Pancreas (tissue), 10 donors: ENCODE measurements around the gene COL4A1. TPM values are rescaled to one million over a fixed set of nuclear protein-coding genes. Genes with fewer than 3 reads are reported as not detected.

ENCODE experiments used
- ATAC-seq, 4 donors: fragments of 200-7000 bp; cut with Tn5 transposase; one replicate each; pipeline versions ENCODE4 v1.8.0 to v1.9.1; 2020; ENCODE audit warnings: mild to moderate bottlenecking in 4 of 4, moderate library complexity in 4 of 4
- DNase-seq, 6 donors: peaks; one replicate each; pipeline ENCODE4 v3.0.0-alpha.2; 2020
- FAIRE-seq: peaks from 2 replicates; lab custom pipeline; 2012; peaks lifted over from hg19 to GRCh38; lab: Jason Lieb, UNC
- H3K27ac ChIP-seq, 4 donors: fragments of 200-600 bp; sonication (generic); 1 replicate in 3 of 4; 2 replicates in 1 of 4; pipeline versions ENCODE4 v1.5.0 to v1.8.0; 2020
- H3K27me3 ChIP-seq, 4 donors: fragments of 200-600 bp; one replicate each; pipeline ENCODE4 v1.8.0; 2021
- H3K36me3 ChIP-seq, 3 donors: fragments of 200-600 bp; sonication (generic) in 1 of 3; one replicate each; pipeline versions ENCODE4 v1.5.0 to v1.8.0; 2020 to 2021
- H3K4me1 ChIP-seq, 3 donors: fragments of 200-600 bp; one replicate each; pipeline ENCODE4 v1.8.0; 2021
- H3K4me3 ChIP-seq, 4 donors: fragments of 200-600 bp; sonication (generic) in 2 of 4; one replicate each; pipeline versions ENCODE4 v1.5.0 to v1.8.0; 2020 to 2021
- H3K9me3 ChIP-seq, 4 donors: fragments of 200-600 bp; one replicate each; pipeline ENCODE4 v1.8.0; 2021
- CTCF ChIP-seq, 4 donors: fragments of 200-600 bp; sonication (generic) in 3 of 4; IDR thresholded peaks; one replicate each; pipeline versions ENCODE4 v1.5.0 to v1.8.0; 2021; ENCODE audit warnings: antibody characterized with exemption in 4 of 4
- WGBS, 2 donors: extraction: QIAGEN DNeasy Blood & Tissue Kit; methylation state at CpG; one replicate each; pipeline ENCODE4 v1.1.7; 2013; 5-methylcytosine and 5-hydroxymethylcytosine counted together
- intact Hi-C, 3 donors: fragments of 100-400 bp; cut with DNase I; formaldehyde crosslinking; loops; one replicate each; pipeline versions ENCODE4 v1.11.1 to v1.14.2; 2022
- polyA plus RNA-seq, 2 donors: library from polyadenylated mRNA; stranded (reverse); fragments of 200-250 nt; gene quantifications; one replicate each; pipeline ENCODE4 v1.2.3, GENCODE V29; 2013
- total RNA-seq, 6 donors: library from RNA; stranded (reverse); fragmentation: NEBNext Ultra II Directional in 4 of 6; extraction: Animal tissue kit (Norgen Biotek cat#: 25700) in 4 of 6; gene quantifications; one replicate each; pipeline versions ENCODE4 v1.2.1 to v1.2.4, GENCODE V29; 2021 to 2023
- donor health status: healthy with polysubstance abuse.
- donor health status: DM: no; HTN: no; CAD: no; lungs with moderate emphysema.
- donor health status: DM: no; HTN: no; CAD: no.
- donor health status: control.
- donor health status: control.
- donor health status: Bipolar disorder and iron deficiency.
- donor health status: DM: yes; HTN: yes; CAD: no.
- donor health status: DM: no; HTN: no; CAD: no.
- donor health status: DM: no; HTN: no; CAD: no.
- donor health status: DM: yes; HTN: yes; CAD: no.

The COL4A1 gene
- total and polyA plus RNA-seq, 8 donors, result 20.7 to 167 (median 35.6) TPM

- WGBS, 2 donors, result 62 to 64% methylated on average over 14 of the region's 14 CpGs
- DNase-seq (no peak), FAIRE-seq (no peak), ATAC-seq (no peak)
- H3K27ac ChIP-seq, result no peak overlapping the region
- no peaks in the 10 kb centered on the region for H3K36me3 ChIP-seq
- no peaks in the 10 kb centered on the region for H3K9me3 ChIP-seq
- intact Hi-C loops, result no loop called here
- H3K27me3 ChIP-seq, result peaks cover 0 to 6% (median 2%) of the 10 kb centered on the region in 4 donors
- H3K4me3 ChIP-seq, result peak overlapping the region in 1 of 4 donors; percentile 18
- no peak for TF ChIP-seq CTCF (IDR thresholded peaks at IDR 0.05)
- H3K4me1 ChIP-seq, result no peaks in the 10 kb centered on the region
Observed at GRCh38 chr13:110310541-110311442, 3.8 kb upstream of the COL4A1 start.

GRCh38 chr13:110309661-110310524 lies 2.9 kb upstream of the COL4A1 start:
- Histone ChIP-seq H3K9me3 (no peaks in the 10 kb centered on the region), H3K27ac (peak overlapping the region in 1 of 4 donors; percentile 48), H3K4me3 (peak overlapping the region in 1 of 4 donors; percentile 65), H3K36me3 (no peaks in the 10 kb centered on the region), H3K4me1 (no peaks in the 10 kb centered on the region), H3K27me3 (peaks cover 0 to 6% (median 2%) of the 10 kb centered on the region in 4 donors)
- ATAC-seq (no peak), DNase-seq (no peak), FAIRE-seq (no peak)
- 74 to 88% methylated on average over 16 of the region's 16 CpGs for WGBS, 2 donors
- no peak for TF ChIP-seq CTCF (IDR thresholded peaks at IDR 0.05)
- intact Hi-C loops, result no loop called here

- ATAC-seq (peak; percentile 32 to 58 (median 46)), DNase-seq (peak in 2 of 6 donors; percentile 19 to 47), FAIRE-seq (no peak)
- intact Hi-C loops, result no loop called here
- H3K27ac ChIP-seq, result peak overlapping the region in 3 of 4 donors; percentile 30 to 70 (median 48)
- peaks cover 0 to 6% (median 2%) of the 10 kb centered on the region in 4 donors for H3K27me3 ChIP-seq
- TF ChIP-seq CTCF (IDR thresholded peaks at IDR 0.05), result no peak
- WGBS, 2 donors, result 5 to 7% methylated on average over 31 of the region's 31 CpGs
- no peaks in the 10 kb centered on the region for H3K9me3 ChIP-seq
- no peaks in the 10 kb centered on the region for H3K36me3 ChIP-seq
- no peaks in the 10 kb centered on the region for H3K4me1 ChIP-seq
- peak overlapping the region; percentile 10 to 65 (median 54) for H3K4me3 ChIP-seq
Observed at GRCh38 chr13:110308656-110309359, 1.9 kb upstream of the COL4A1 start.

- 1 to 2% methylated on average over 64 of the region's 64 CpGs for WGBS, 2 donors
- Histone ChIP-seq H3K9me3 (no peaks in the 10 kb centered on the region), H3K36me3 (no peaks in the 10 kb centered on the region), H3K27ac (peak overlapping the region; percentile 26 to 70 (median 39)), H3K27me3 (peaks cover 0 to 6% (median 2%) of the 10 kb centered on the region in 4 donors), H3K4me1 (no peaks in the 10 kb centered on the region), H3K4me3 (peak overlapping the region; percentile 33 to 65 (median 54))
- ATAC-seq (peak; percentile 10 to 27 (median 22)), DNase-seq (peak in 1 of 6 donors; percentile 81), FAIRE-seq (no peak)
- no peak for TF ChIP-seq CTCF (IDR thresholded peaks at IDR 0.05)
- intact Hi-C loops, result no loop called here
Observed at GRCh38 chr13:110307767-110308655, 1.1 kb upstream of the COL4A1 start.
